Thoracic aorta (tissue), 2 donors: Measurements from ENCODE around the gene TENM3. TPM values are rescaled to one million over a fixed set of nuclear protein-coding genes. Genes with fewer than 3 reads are reported as not detected.

Experiments
- ATAC-seq: fragments of 150-250 bp; one replicate; pipeline ENCODE4 v1.8.0; 2017; ENCODE audit warnings: low read depth; ENCODE audit not compliant: insufficient number of reproducible peaks, low FRiP score
- DNase-seq: peaks from one replicate; pipeline ENCODE4 v3.0.0-alpha.2; 2020; ENCODE audit warnings: low spot score
- H3K27ac ChIP-seq, 2 donors: fragments of 200-600 bp; sonication (generic); 1 replicate in 1 of 2; 2 replicates in 1 of 2; pipeline ENCODE4 v1.5.1; 2016; ENCODE audit warnings: mild to moderate bottlenecking in 2 of 2, moderate library complexity in 2 of 2
- H3K27me3 ChIP-seq: fragments of 200-600 bp; sonication (generic); replicated peaks from 2 replicates; pipeline ENCODE4 v1.6.0; 2016; ENCODE audit warnings: mild to moderate bottlenecking; ENCODE audit not compliant: insufficient read depth
- H3K36me3 ChIP-seq: fragments of 200-600 bp; sonication (generic); one replicate; pipeline ENCODE4 v1.5.1; 2016
- H3K4me1 ChIP-seq, 2 donors: fragments of 200-600 bp; sonication (generic); 1 replicate in 1 of 2; 2 replicates in 1 of 2; pipeline versions ENCODE4 v1.5.1 to v1.6.0; 2016; ENCODE audit warnings: low read depth in 2 of 2, mild to moderate bottlenecking in 1 of 2; ENCODE audit not compliant: control insufficient read depth in 1 of 2
- H3K4me3 ChIP-seq: fragments of 200-600 bp; sonication (generic); 2 replicates; pipeline ENCODE4 v1.5.1; 2016; ENCODE audit warnings: mild to moderate bottlenecking
- H3K9me3 ChIP-seq: fragments of 200-600 bp; sonication (generic); 2 replicates; pipeline ENCODE4 v1.5.1; 2016
- total RNA-seq, 2 donors: library from RNA; depleted of rRNA; stranded (reverse); fragments of >200 nt; gene quantifications; one replicate each; pipeline versions ENCODE4 v1.1.0 to v1.2.3, GENCODE V29; 2016
- TF ChIP-seq, protein P1 (sequence below): fragments of 200-600 bp; sonication (generic); IDR thresholded peaks from one replicate; pipeline ENCODE4 v1.5.1; 2019; ENCODE audit warnings: antibody characterized with exemption

The TENM3 gene
- total RNA-seq, 2 donors from 2014 or later = 0.68 to 8.0 TPM

DNA sequence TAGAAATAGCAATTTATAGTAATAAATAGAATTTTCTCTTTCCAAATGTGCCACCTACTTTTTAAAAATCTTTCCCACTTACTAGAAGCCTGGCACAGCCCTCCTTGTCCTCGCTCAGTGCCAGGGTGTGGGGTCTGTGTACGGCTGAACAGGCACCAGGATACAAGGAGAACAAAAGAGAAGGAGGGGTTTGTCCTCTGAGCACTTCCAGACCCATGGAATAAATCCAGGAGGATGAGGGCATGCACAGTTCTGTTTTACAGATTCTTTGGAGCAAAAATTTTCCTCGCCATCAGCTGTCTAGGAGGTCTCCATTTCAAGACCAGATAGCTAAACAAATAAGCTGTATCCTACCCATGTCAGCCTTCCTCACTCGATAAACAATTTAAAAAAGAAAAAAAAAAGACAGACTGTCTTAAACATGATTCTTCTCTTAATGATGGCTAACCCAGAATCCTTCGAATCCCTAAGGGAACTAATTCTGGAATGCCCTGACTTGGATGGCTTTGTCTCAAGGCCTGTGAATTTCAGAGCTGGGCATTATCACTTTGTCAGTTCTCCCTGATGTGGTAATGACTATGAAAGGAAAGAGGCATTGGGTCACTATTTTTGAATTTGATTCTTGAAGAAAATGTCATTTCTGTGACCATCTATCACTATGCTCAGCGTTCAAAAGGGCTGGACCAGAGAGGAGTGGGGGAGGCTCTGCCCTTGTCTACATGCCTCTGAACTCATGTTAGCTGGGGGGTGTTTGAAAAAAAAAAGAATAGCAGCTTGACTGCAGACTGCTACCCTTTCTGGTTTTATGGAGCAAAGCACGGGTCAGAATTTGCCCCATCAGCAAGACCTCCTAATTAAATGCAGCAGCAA lies 523.0 kb downstream of the TENM3 start:
- no peaks in the 10 kb centered on the region for H3K36me3 ChIP-seq
- TF ChIP-seq, protein P1, sequence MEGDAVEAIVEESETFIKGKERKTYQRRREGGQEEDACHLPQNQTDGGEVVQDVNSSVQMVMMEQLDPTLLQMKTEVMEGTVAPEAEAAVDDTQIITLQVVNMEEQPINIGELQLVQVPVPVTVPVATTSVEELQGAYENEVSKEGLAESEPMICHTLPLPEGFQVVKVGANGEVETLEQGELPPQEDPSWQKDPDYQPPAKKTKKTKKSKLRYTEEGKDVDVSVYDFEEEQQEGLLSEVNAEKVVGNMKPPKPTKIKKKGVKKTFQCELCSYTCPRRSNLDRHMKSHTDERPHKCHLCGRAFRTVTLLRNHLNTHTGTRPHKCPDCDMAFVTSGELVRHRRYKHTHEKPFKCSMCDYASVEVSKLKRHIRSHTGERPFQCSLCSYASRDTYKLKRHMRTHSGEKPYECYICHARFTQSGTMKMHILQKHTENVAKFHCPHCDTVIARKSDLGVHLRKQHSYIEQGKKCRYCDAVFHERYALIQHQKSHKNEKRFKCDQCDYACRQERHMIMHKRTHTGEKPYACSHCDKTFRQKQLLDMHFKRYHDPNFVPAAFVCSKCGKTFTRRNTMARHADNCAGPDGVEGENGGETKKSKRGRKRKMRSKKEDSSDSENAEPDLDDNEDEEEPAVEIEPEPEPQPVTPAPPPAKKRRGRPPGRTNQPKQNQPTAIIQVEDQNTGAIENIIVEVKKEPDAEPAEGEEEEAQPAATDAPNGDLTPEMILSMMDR = no peak
- H3K27me3 ChIP-seq = no peaks in the 10 kb centered on the region
- H3K9me3 ChIP-seq = no peaks in the 10 kb centered on the region
- no peak for DNase-seq
- no peak overlapping the region for H3K27ac ChIP-seq
- H3K4me3 ChIP-seq = no peak overlapping the region
- no peak for ATAC-seq
- H3K4me1 ChIP-seq = no peaks in the 10 kb centered on the region

DNA sequence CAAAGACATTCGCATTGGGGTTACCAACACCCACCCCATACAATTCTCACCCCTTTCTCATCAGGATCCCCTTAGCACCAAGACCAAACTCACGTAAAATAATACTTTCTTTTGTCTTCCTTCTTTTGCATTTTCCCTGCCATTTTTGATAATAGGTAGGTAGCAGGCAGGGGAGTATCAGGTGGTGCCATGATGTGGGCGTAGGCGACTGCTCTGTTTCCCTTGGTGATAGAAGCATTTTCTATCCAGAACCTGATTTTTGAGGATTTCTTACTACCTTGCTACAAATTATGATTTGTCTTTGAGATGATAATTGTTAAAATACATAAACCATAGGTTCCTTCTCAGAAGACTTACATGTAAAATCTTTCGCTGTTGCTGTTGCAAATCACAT lies 523.7 kb downstream of the TENM3 start:
- DNase-seq (no peak), ATAC-seq (no peak)
- H3K9me3 ChIP-seq = no peaks in the 10 kb centered on the region
- no peak overlapping the region for H3K4me3 ChIP-seq
- H3K27ac ChIP-seq = no peak overlapping the region
- no peaks in the 10 kb centered on the region for H3K27me3 ChIP-seq
- TF ChIP-seq, protein P1 = no peak
- H3K36me3 ChIP-seq = no peaks in the 10 kb centered on the region
- no peaks in the 10 kb centered on the region for H3K4me1 ChIP-seq

DNA sequence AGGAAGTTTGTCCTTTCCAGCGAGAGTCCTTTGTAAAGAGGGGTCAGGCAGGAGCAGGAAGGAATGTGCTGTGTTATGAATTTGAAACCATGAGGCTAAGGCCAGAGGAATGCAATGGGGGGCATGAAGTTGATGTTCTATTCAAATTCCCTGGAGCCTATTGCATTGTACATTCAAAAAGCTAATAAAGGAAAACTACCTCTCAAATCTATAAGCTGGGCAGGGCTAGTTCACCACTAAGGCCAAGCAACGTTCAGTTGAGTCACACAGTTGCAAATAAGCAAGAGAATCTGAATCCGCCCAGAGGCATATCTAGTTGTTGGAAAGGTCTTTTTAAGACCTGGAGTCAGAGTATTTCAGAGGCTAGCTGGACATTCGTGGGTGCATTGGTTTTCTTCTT lies 525.6 kb downstream of the TENM3 start:
- no peak for DNase-seq
- Histone ChIP-seq H3K9me3 (no peaks in the 10 kb centered on the region), H3K4me1 (no peaks in the 10 kb centered on the region), H3K36me3 (no peaks in the 10 kb centered on the region), H3K27me3 (no peaks in the 10 kb centered on the region), H3K4me3 (no peak overlapping the region), H3K27ac (no peak overlapping the region)
- ATAC-seq = no peak
- TF ChIP-seq, protein P1 = no peak

DNA sequence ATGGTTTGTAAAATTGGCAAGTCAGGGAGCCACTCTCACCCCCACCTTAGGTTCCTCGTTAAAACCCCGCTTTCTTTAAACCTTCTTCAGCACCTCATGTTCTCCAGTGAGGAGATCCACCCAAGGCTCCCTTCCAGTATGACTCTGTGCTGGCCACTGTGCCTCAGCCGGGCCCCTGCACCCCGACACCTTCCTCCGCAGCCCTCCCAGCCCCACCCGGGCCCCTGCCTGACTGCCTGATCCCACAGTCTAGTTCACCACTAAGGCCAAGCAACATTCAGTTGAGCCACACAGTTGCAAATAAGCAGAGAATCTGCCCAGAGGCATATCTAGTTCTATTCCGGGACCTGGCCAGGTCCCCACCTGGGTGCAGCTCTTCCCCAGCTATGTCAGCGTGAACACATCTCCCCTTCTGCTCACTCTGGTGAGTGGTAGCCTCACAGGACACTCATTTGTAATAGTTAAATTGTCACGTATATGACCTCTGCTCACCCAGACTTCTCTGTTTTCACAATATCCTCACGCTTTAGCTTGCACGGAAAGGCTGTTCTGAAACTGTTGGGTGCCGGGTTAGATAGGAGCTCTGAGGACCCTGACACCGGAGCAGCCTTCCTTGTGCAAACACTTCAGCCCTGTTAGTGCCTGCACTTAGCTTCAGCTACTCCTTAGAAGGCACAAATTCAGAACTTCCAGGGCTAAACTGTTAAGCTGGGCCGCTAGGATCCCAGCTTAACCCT lies 527.2 kb downstream of the TENM3 start:
- no peak for ATAC-seq
- H3K36me3 ChIP-seq = no peaks in the 10 kb centered on the region
- H3K27ac ChIP-seq = no peak overlapping the region
- no peaks in the 10 kb centered on the region for H3K27me3 ChIP-seq
- TF ChIP-seq, protein P1 = no peak
- H3K4me1 ChIP-seq = no peaks in the 10 kb centered on the region
- DNase-seq = no peak
- no peak overlapping the region for H3K4me3 ChIP-seq
- H3K9me3 ChIP-seq = no peaks in the 10 kb centered on the region

DNA sequence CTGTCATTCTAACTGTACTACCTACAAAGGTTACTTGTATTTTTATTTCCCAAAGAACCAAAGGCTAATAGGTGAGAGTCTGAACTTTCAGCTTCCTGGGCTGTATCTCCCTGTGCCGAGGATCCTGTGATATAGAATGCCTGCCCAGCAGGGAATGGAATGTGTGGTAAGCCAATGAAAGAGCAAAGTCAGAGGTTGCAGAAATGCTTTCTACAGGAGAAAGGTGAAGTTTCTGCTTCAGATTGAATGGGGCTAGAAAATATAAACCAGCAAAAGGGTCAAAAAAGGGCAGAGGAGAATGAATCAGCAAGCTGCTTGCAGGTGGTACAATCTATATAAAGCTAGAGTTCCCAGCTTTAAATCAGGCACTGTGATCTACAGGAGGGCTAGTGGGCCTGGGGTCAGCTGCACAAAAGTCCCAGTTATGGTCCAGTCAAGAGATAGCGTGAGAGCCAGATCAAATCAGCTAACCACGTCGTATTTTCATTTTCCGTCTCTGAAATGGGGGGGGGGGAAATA lies 527.9 kb downstream of the TENM3 start:
- Histone ChIP-seq H3K4me1 (no peaks in the 10 kb centered on the region), H3K9me3 (no peaks in the 10 kb centered on the region), H3K27me3 (no peaks in the 10 kb centered on the region), H3K36me3 (no peaks in the 10 kb centered on the region), H3K27ac (no peak overlapping the region), H3K4me3 (no peak overlapping the region)
- DNase-seq (no peak), ATAC-seq (no peak)
- TF ChIP-seq, protein P1 = no peak
